Activated naive CD8-positive, alpha-beta T cell treated with anti-CD3 and anti-CD28 coated beads, Interleukin-2, amount 50 U/mL, for 16 hours (primary cell): ENCODE data around the gene DGCR6L.
"Not testable (repeated sequence)": the region's sequence is repeated elsewhere in the genome, so short reads cannot be mapped to it uniquely, and the experiment has no call there.

Experiments
- DNase-seq: peaks from one replicate; pipeline ENCODE4 v3.0.0-alpha.2; 2020; ENCODE audit warnings: low read depth, low spot score

The DGCR6L gene

DNA sequence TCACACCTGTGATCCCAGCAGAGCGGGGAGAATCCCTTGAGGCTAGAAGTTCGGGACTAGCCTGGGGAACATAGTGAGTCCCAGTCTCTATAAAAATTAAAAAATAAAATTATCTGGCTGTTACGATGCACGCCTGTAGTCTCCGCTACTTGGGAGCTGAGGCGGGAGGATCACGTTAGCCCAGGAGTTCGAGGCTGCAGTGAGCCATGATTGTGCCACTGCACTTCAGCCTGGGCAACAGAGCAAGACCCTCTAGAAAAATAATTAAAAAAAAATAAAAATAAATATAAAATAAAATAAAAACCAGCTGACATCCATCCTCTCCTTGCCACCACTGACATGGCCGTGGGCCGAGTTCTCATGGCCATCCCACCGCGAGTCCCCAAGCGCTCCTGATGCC lies 44.0 kb downstream of the DGCR6L start:
- DNase-seq: no peak

DNA sequence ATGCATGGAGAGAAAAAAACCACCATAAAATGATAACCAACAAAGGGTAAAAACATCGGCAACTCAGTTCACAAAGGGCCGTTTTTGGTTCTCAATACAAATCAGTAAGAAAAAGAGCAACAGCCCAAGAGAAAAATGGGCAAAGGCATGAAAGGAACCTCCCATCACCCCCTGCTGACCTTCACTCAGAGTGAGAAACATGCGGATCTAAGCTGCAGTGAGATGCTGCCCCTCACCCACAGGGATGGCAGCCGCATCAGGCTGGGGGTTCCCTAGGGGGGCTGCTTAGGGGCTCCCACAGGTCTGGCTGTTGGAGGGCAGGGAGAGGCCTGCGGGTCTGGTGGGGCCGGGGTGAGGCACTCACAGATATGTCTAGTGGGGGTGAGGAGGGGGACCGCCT lies 44.5 kb downstream of the DGCR6L start:
- DNase-seq: not testable (repeated sequence)

DNA sequence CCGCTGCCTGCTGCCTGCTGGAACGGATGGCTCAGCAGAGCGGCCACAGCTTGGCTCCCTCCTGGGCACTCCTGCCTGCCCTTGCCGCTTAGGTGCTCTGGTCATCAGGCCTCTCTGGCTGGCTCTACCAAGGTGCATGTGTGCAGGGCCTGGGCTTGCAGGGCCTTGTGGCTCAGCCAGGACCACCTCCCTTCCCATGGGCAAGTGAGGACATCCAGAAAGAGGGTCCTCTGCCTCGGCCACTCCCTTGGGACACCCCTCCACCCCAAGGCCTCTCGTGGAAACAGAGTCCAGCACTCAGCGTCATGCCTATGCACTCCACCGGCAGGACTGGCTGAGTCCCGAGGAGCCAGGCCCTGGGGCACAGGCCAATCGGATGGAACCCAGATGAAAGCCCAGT lies 45.5 kb downstream of the DGCR6L start:
- DNase-seq: not testable (repeated sequence)

DNA sequence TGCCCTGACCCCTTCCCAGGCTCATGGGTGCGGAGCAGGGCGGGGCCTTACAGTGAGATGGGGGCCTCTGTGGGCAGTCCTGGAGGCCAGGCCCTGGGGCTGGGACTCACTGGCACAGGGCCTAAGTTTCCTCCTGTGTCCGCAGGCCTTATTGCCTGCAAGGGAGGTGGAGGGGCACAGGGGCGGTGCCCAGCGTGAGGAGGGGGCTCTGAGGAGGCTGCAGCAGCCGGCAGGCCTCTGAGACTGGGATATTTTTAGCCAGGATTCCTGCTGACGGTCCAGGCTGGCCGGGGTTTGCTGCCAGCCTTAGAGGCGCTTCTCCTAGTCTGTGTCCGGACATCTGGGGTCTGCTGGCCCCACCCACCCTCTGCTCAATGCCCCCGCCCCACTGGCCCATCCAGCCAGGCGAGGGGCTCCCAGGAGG lies 46.1 kb downstream of the DGCR6L start:
- no peak for DNase-seq

DNA sequence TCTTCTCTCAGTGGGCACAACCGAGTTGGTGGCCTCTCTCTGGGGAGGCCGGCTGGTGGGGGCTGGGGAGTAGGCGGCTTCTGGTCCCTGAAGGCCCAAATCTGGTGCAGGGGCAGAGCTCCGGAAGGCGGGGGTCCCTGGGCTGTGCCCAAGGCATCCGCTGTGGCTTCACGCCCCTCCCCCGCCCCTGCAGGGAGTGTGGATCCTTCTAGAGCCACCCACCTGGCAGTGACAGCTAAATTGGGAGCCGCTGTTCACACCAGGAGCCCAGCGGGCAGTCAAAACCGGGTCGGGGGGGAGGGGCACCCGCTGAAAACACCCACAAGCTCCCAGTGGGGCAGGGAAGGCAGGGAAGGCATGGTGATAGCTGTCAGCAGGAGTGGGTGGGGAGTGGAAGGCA lies 47.2 kb downstream of the DGCR6L start:
- no peak for DNase-seq

DNA sequence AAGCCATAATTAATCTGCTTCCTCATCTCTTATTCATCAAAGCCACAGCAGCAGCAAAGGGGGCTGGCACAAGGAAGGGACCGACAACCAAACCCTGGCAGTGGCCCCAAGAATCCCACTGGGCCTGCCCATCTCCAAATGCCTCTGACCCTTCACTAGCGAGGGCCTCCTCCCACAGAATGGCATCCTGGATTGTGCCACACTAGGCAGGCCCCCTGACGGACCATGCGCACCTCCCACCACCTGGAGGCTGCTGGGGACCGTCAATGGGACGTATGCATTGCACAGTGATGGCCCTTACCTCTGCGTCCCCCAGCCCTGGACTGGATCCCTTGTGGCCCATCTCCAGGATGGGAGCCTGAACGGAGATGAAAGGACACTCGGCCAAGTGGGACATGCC lies 47.7 kb downstream of the DGCR6L start:
- DNase-seq: no peak

DNA sequence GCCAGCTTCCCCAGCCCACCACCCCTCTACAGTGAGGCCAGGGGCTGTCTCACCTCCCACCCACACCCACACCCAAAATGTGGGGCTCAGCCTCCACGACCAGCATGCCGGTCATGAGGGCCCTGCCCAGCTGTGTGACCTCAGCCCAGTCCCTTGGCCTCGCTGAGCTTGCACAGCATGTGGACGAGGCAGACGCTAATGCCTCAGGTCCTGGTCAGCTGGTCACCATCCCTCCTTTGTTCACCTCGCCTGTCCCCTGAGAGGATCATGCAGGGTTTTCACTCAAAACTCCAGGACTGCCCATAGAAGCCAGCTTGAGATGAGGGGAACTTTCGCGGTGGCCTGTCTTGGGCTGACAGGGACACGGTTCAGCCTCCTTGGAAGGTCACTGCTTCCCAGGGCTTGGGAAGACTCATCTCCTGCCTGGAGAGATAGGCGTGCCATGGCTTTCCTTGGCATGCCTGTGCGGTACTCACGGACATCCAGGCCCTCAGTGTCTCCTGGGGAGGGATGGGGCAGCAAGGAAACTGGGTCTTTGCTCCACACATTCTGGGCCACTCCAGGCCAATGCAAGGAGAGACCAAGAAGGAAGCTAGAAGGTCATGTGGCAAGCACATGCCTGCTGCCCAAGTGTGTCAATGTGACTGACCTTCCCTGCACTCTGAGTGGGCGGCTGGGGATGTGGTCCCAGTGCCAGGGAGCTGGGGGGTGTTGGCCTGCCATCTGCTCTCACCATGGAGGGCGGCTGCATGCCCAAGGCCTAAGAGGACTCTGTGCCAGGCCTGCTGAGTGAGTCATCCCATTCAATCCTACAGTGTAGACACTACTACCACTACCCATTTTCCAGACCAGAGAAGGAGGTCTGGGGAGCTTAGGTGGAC lies 48.5 kb downstream of the DGCR6L start:
- no peak for DNase-seq

DNA sequence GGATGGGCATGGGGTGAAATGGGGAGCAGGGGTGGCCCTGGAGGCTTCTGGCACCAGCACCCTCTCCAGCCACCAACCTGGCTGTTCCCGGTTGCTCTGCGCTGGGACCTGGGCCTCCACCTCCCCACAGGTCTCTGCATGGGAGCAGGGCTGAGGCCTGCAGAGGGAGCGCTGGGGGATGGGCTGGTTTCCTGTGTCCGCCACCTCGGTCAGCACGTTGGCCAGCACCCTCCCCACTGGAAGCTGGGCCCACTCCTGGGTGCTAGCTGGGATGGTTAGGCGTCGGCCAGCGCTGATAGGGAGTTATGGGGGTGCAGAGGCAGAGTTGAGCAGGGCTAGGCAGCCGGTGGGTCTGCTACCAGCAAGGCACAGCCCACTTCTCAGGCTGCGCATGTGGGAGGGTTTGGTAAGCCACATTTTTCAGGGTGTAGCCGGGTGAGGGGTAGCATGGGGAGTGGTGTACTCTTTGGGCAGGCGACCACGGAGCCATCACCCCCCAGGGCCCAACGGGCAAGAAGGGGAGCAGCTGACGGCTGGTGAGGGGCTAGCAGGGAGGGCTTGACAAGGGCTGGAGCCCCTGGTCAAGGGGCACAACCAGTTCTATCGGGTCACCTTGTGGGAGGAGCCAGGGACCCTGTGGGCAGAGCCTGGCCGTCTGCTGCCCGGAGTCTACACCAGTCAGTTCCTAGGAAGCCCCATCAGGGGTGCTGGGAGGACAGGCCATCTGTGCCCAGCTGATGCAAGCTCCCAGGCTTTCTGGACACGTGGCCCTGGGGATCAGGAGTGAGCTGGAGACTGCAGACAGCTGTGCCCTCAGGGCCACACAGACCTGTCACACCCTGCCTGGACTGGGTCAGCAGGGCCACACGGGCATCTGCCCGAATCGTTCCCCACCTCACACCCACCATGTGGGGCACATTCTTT lies 49.4 kb downstream of the DGCR6L start:
- not testable (repeated sequence) for DNase-seq

DNA sequence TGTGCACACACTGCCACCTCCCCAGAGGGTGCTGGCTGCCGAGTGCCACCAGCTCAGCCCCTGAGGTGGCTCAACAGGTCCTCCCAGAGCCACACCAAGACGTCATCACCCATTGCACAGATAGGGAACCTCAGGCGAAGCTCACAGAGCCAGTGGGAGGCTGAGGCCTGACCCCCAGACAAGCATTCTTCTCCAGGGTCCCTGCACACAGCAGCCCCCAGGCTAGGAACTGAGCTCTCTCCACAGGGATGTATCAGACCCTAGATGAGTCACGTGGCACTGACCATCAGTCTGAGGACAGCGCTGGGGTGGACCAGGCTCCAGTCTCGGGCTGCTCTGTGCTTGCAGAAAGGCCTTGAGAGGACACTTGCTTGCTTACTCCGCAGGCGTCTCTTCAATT lies 50.2 kb downstream of the DGCR6L start:
- DNase-seq: not testable (repeated sequence)

DNA sequence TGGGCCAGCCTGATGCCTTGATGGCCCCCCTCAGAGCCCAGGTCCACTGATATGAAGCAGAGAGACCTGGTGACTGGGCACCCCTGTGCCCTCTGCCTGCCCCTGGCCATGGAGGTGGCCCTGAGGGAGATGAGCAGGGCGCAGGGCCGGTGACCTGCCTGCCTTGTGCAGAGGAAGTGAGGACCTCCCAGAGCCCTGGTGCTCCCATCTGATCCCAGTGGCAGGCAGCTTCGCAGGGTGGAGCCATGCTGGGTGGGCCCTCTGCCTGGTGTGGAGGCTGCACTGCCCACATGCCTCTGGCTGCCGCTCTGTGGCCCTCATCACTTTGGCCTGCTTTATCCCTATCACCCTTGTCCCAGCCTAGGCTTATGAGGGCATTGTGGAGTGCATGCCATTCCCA lies 50.7 kb downstream of the DGCR6L start:
- DNase-seq: not testable (repeated sequence)

DNA sequence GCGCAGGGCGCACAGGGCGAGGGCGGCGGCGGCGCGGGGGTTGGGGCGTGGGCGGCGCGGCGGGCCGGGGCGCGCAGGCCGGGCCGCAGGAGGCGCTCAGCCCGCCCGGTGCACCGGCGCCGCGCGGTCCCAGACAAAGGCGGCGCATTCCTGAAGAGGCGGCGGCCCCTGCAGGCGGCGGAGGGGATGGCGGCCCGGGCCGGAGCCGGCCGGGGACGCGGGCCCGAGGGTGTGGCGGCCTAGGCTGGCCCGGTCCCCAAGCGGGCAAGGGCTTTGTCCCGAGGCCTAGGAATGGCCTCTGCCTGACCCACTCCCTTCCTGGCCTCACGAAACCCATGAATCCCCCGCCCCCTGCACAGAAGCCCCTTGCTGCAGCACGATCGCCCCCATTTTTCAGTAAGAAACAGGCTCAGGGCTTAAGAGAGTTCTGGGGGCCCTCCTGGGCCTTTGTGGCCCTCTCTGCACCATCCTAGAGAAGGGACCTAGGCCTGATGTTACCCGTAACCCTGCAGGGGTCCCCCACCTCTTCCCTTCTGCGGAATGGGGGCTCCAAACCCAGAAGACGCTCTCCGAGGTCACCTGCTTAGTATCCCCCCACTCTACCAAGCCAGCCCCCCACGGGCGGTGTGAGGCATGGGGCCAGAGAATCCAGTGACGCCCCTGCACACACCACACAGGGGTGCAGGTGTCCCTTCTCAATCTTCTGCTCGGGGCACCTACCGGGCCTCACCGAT lies 51.4 kb downstream of the DGCR6L start, which contains the start of gene RTN4R:
TSS of gene RTN4R (minus strand) at position 40 of the 734 bp plus-strand sequence. CDS start 226 bp downstream, outside the sequence.
- DNase-seq: no peak

DNA sequence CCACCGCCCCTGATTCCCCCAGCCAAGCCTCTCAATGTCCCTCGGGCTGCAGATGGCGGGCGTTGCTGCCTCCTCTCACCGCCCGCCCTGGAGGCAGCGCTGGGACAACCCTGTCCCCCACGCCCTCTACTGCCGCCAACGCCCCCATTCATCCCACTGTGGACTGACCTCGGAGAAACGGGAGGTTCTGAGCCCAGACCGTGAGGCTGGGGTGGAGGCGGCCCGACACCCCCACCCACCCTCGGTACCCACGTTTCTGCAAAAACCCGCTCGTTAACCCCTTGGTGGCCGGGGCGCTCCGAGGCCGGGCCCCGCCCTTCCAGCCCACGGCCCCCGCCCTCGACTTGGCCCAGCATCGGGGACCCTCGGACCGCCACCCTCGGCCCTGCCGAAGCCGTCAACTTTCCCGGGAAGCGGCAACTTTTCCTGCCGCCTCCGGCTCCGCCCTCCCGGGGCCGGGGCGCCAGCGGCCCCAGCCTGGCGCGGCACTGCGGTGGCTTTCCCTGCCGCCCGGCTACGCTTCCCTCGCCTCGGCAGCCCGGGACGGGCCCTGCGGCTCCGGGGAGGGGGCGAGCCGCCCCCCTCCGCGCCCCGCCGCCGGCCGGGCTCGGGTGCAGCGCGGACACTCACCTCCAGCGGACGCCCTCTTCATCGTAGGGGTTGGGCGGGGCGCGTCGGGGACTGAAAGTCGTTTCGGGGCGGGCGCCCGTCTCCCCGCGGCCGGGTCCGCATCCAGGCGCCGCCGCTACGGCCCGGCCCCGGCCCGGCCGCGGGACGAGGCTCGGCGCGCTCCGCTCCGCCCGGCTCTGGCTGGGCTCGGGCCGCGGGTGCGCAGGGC lies 52.2 kb downstream of the DGCR6L start:
- no peak for DNase-seq

DNA sequence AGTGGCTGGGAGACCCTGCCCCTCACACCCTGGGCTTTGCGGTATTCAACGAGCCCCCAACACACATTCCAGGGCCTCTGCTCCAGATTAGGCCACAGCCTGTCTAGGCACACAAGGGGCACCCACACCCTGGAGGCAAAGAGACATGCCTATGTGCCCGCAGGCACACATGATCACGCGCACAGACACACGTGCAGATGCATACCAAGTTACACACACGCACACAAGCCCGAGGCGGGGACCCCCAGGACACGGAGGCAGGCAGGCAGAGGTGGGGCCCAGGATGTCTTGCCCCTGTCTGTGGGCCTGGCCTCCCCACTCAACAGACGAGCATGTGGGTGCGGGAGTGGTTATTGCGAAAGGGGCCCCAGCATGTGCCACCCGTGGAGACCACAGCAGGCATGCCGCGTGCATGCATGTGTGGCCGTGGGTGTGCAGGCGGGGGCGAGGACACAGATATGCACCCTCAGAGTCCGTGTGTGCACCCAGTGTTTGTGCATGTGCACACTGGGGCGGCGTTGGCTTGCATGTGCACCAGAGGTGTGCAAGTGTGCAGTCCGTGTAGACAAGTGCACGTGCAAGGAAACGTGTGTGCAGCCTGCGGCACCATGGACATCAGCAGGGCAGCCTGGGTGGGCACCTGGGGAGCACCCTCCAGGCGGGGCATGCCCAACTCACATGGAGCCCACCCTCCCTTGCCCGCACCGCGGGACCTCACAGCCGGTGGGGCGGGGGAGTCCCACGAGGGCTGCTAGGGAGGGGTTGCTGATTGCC lies 53.0 kb downstream of the DGCR6L start:
- DNase-seq: not testable (repeated sequence)

DNA sequence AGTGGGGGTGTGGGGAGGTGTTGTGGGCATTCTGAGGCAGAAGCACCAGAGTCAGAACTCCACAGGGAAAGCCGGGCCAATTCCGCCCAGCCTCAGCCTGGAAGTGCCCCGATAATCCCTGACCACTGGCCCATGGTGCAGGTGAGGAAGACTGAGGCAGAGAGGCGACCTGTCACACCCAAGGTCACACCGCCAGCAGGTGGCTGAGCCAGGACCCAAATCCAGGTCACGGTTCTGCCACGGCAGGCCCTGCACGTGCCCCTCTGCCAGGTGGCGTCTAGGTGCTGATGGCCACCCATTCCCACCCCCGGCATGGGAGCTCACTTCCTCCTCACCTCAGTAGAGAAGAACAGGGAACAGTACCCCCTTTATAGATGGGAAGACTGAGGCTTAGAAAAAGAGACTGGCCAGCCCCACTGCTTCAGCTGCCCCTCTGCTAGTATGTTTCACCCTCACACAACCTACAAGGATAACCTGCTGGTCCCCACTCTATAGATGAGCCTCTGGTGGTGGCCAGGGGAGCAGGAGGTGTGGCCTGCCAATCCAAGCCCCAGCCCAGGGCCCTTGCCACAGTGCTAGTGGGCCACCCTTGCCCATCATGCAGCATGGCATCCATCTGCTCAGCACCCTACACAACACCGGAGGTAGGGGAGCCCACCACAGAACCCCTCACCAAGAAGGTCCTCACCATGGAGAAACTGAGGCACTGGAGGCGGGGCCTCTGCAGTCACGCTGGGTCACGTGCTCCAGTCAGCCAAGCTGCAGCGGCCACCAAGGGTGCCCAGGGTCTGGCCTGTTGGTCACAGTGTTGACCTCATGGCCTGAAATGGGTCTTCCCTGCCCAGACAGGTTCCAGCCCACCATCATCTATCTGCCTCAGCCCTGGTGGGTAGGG lies 53.8 kb downstream of the DGCR6L start:
- DNase-seq: not testable (repeated sequence)

DNA sequence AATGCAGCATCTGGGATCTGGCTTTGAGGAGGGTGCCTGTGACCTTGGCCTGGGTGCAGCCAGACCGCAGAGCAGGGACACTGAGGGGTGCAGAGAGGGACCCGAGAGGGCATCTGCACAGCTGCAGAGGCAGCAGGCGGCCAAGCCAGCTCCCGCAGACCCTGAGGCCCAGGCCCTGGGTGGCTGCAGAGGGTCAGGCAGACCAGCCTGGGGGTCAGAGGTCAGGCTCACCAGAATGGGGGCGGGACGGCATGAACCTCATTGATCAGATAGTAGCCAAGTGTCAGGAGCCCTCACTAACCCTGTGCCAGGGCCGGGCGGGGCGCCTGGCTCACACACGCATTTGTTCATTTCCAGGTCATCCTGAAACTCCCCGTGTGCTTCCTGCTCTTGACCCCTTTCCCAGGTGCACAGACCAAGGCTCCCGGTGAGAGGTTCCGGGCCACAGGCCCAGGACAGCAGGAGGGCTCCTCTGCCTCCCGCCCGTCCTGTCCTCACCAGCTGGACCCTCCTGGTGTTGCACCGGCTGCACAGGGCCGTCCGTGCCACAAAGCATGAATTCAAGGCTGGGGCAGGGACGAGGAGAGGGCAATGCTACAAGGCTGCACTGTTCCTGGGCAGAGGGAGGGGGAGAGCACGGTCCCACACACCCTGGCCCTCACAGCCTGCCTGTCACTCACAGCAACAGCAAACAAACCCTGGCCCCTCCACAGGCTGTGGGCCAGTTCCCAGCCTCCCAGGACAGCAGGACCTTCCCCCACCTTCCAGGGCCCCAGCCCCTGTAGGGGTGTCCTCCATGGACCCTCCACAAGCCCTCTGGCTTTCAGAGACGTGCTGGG lies 55.0 kb downstream of the DGCR6L start:
- no peak for DNase-seq
